ENCODE data around the gene MCC.

DNA sequence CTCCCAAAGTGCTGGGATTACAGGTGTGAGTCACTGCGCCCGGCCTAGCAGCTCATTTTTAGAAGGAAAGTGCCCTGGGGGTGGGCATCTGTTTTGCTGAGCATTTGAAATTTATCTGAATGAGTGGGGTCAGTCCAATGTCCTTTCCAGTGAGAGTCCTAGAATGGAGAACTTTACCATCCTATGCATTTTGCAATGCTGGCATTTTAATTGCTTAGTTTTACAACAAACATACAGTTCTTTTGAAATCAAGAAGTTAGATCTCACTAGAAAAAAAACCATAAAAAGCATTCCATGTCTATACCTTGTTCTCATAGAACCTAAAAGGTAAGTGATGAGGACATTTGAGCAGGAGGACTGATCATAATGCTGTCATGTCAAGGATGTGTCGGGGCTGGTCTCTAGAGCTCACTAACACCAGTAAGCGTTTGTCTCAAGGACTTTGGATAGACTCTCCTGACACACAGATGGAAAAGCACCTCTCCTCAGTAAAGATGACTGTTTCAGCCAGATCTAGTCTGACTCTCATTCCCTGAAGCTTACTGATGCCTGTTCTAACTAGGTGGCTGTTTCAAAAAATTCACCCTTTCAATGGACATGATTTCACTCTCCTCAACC is 427.7 kb downstream of the MCC start:
- TF ChIP-seq, protein P1, sequence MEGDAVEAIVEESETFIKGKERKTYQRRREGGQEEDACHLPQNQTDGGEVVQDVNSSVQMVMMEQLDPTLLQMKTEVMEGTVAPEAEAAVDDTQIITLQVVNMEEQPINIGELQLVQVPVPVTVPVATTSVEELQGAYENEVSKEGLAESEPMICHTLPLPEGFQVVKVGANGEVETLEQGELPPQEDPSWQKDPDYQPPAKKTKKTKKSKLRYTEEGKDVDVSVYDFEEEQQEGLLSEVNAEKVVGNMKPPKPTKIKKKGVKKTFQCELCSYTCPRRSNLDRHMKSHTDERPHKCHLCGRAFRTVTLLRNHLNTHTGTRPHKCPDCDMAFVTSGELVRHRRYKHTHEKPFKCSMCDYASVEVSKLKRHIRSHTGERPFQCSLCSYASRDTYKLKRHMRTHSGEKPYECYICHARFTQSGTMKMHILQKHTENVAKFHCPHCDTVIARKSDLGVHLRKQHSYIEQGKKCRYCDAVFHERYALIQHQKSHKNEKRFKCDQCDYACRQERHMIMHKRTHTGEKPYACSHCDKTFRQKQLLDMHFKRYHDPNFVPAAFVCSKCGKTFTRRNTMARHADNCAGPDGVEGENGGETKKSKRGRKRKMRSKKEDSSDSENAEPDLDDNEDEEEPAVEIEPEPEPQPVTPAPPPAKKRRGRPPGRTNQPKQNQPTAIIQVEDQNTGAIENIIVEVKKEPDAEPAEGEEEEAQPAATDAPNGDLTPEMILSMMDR (conservative IDR thresholded peaks at IDR 0.05; ENCODE audit: low read depth, low read length), result no peak
- TF ChIP-seq EZH2phosphoT487 (IDR thresholded peaks at IDR 0.05; ENCODE audit: borderline replicate concordance, low read length) (no peak), EZH2 (IDR thresholded peaks at IDR 0.05; ENCODE audit: low read length, unreplicated experiment) (no peak)

Data from PC-3 (cell line).